ENCODE measurements around the gene SPINK4. TPM values are rescaled to one million over a fixed set of nuclear protein-coding genes. Genes with fewer than 3 reads are reported as not detected.

The SPINK4 gene
- polyA plus RNA-seq, 1 donor from 2014 or later, result not detected

- Histone ChIP-seq H3K4me2 (ENCODE audit: low read length) (peak overlapping the region; percentile 70), H3K9me2 (ENCODE audit: insufficient read depth, low read length) (no peaks in the 10 kb centered on the region), H4K20me1 (ENCODE audit: insufficient read depth) (no peaks in the 10 kb centered on the region), H3F3A (ENCODE audit: insufficient read depth, low read length, poor library complexity, severe bottlenecking) (no peaks in the 10 kb centered on the region), H2AFZ (ENCODE audit: low read depth, low read length) (peak overlapping the region; percentile 88), H3K36me3 (ENCODE audit: insufficient read depth, low read length) (no peaks in the 10 kb centered on the region), H3K9ac (ENCODE audit: low read length) (peak overlapping the region; percentile 98), H3K79me2 (replicated peaks; ENCODE audit: insufficient read depth, low read length) (peaks cover 27% of the 10 kb centered on the region), H3K9me3 (ENCODE audit: low read length) (no peaks in the 10 kb centered on the region), H3K4me3 (ENCODE audit: low read length) (peak overlapping the region; percentile 77), H3K27ac (ENCODE audit: low read length) (peak overlapping the region; percentile 100), H3K27me3 (ENCODE audit: insufficient read depth, low read depth, low read length) (no peaks in the 10 kb centered on the region)
- TF ChIP-seq POLR2AphosphoS5 (IDR thresholded peaks at IDR 0.05), result no peak
- TF ChIP-seq EP300 (conservative IDR thresholded peaks at IDR 0.05; ENCODE audit: poor library complexity, severe bottlenecking), result no peak
- TF ChIP-seq RAD21 (conservative IDR thresholded peaks at IDR 0.05), result no peak
- no peak for TF ChIP-seq SMC3 (conservative IDR thresholded peaks at IDR 0.05; ENCODE audit: poor library complexity)
- no peak for TF ChIP-seq REST (IDR thresholded peaks at IDR 0.05; ENCODE audit: borderline replicate concordance)
- no peak for TF ChIP-seq CTCF (IDR thresholded peaks at IDR 0.05; ENCODE audit: poor library complexity, severe bottlenecking)
- TF ChIP-seq EZH2 (IDR thresholded peaks at IDR 0.05; ENCODE audit: borderline replicate concordance, insufficient read depth, low read length, poor library complexity, severe bottlenecking), result no peak
- TF ChIP-seq TAF1 (IDR thresholded peaks at IDR 0.05; ENCODE audit: low read depth), result no peak
- no peak for TF ChIP-seq MXI1 (conservative IDR thresholded peaks at IDR 0.05; ENCODE audit: poor library complexity, severe bottlenecking)
Observed at GRCh38 chr9:33289496-33289895, 49.5 kb downstream of the SPINK4 start.

GRCh38 chr9:33289936-33290246, 49.9 kb downstream of the SPINK4 start:
- Histone ChIP-seq H3K79me2 (replicated peaks; ENCODE audit: insufficient read depth, low read length) (peaks cover 29% of the 10 kb centered on the region), H3K27ac (ENCODE audit: low read length) (peak overlapping the region; percentile 100), H3K36me3 (ENCODE audit: insufficient read depth, low read length) (no peaks in the 10 kb centered on the region), H3K4me3 (ENCODE audit: low read length) (peak overlapping the region; percentile 77), H2AFZ (ENCODE audit: low read depth, low read length) (peak overlapping the region; percentile 88), H3K9me3 (ENCODE audit: low read length) (no peaks in the 10 kb centered on the region), H3F3A (ENCODE audit: insufficient read depth, low read length, poor library complexity, severe bottlenecking) (no peaks in the 10 kb centered on the region), H3K9me2 (ENCODE audit: insufficient read depth, low read length) (no peaks in the 10 kb centered on the region), H3K27me3 (ENCODE audit: insufficient read depth, low read depth, low read length) (no peaks in the 10 kb centered on the region), H3K9ac (ENCODE audit: low read length) (peak overlapping the region; percentile 98), H4K20me1 (ENCODE audit: insufficient read depth) (no peaks in the 10 kb centered on the region), H3K4me2 (ENCODE audit: low read length) (peak overlapping the region; percentile 70)
- TF ChIP-seq REST (IDR thresholded peaks at IDR 0.05; ENCODE audit: borderline replicate concordance), result no peak
- no peak for TF ChIP-seq SMC3 (conservative IDR thresholded peaks at IDR 0.05; ENCODE audit: poor library complexity)
- no peak for TF ChIP-seq POLR2AphosphoS5 (IDR thresholded peaks at IDR 0.05)
- no peak for TF ChIP-seq RAD21 (conservative IDR thresholded peaks at IDR 0.05)
- TF ChIP-seq EP300 (conservative IDR thresholded peaks at IDR 0.05; ENCODE audit: poor library complexity, severe bottlenecking), result no peak
- no peak for TF ChIP-seq MXI1 (conservative IDR thresholded peaks at IDR 0.05; ENCODE audit: poor library complexity, severe bottlenecking)
- no peak for TF ChIP-seq EZH2 (IDR thresholded peaks at IDR 0.05; ENCODE audit: borderline replicate concordance, insufficient read depth, low read length, poor library complexity, severe bottlenecking)
- no peak for TF ChIP-seq CTCF (IDR thresholded peaks at IDR 0.05; ENCODE audit: poor library complexity, severe bottlenecking)
- TF ChIP-seq TAF1 (IDR thresholded peaks at IDR 0.05; ENCODE audit: low read depth), result no peak

All from neural cell (in vitro differentiated cells).